ENCODE results near the gene DNASE1.
A peak's percentile ranks its signal among the peaks of the same experiment; 100 is the strongest.

Gene DNASE1

DNA sequence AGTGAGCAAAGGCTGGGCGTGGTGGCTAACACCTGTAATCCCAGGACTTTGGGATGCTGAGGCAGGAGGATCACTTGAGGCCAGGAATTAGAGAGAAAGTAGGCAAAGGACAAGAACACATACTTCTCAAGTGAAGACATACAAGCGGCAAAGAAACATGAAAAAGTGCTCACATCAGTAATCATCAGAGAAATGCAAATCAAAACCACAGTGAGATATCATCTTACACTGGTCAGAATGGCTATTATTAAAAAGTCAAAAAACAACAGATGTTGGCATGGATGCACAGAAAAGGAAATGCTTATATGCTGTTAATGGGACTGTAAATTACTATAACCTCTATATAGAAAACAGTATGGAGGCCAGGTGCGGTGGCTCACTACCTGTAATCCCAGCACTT is 30.8 kb upstream of the DNASE1 start:
- H3K79me1 ChIP-seq (ENCODE audit: low read length) = no peaks in the 10 kb centered on the region
- H3K56ac ChIP-seq (ENCODE audit: low read length) = no peak overlapping the region
- no peak overlapping the region for H3K9ac ChIP-seq (ENCODE audit: low read length)
- no peak overlapping the region for H3K18ac ChIP-seq (ENCODE audit: low read length)
- no peak overlapping the region for H3K27ac ChIP-seq (ENCODE audit: low read depth, low read length)
- no CpG with 5 or more reads among the region's 3 CpGs for WGBS (ENCODE audit: extremely low coverage, insufficient coverage, low lambda C conversion rate)
- H3K36me3 ChIP-seq (ENCODE audit: control insufficient read depth, insufficient read depth, low read length) = no peaks in the 10 kb centered on the region
- no peak overlapping the region for H3K4me3 ChIP-seq (ENCODE audit: low read length)
- no peak for DNase-seq
- no peak overlapping the region for H3K4me2 ChIP-seq (ENCODE audit: low read length)
- H4K8ac ChIP-seq (ENCODE audit: low read depth, low read length) = no peak overlapping the region
- H2BK120ac ChIP-seq (ENCODE audit: low read depth, low read length) = no peak overlapping the region
- no peak overlapping the region for H3K23ac ChIP-seq (ENCODE audit: low read length)
- H3K27me3 ChIP-seq (ENCODE audit: insufficient read depth, low read length, poor library complexity) = no peaks in the 10 kb centered on the region
- H2BK5ac ChIP-seq (ENCODE audit: low read length) = no peak overlapping the region
- no peak overlapping the region for H3K4ac ChIP-seq (ENCODE audit: low read depth, low read length)
- H3K4me1 ChIP-seq (ENCODE audit: control insufficient read depth, low read depth, low read length) = no peaks in the 10 kb centered on the region
- no peak overlapping the region for H4K5ac ChIP-seq (ENCODE audit: low read length)
- no peaks in the 10 kb centered on the region for H3K79me2 ChIP-seq (ENCODE audit: control insufficient read depth, insufficient read depth, low read length)
- no peak overlapping the region for H2BK15ac ChIP-seq (replicated peaks; ENCODE audit: low read depth)
- no peak overlapping the region for H2AK5ac ChIP-seq (ENCODE audit: low read length)

DNA sequence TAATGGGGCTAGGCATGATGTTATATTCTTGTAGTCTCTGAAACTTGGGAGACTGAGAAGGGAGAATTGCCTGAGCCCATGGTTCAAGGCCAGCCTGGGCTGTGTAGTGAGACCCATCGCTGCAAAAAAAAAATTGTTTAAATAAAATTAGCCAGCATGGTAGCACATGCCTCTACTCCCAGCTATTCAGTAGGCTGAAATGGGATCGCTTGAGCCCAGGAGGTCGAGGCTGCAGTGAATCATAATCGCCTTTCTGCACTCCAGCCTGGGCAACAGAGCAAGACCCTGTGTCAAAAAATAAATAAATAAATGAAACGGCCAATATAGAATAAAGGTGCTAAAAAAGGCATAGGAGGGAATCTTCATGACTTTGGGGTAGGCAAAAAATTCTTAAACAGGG is 29.2 kb upstream of the DNASE1 start:
- no peak overlapping the region for H3K56ac ChIP-seq (ENCODE audit: low read length)

DNA sequence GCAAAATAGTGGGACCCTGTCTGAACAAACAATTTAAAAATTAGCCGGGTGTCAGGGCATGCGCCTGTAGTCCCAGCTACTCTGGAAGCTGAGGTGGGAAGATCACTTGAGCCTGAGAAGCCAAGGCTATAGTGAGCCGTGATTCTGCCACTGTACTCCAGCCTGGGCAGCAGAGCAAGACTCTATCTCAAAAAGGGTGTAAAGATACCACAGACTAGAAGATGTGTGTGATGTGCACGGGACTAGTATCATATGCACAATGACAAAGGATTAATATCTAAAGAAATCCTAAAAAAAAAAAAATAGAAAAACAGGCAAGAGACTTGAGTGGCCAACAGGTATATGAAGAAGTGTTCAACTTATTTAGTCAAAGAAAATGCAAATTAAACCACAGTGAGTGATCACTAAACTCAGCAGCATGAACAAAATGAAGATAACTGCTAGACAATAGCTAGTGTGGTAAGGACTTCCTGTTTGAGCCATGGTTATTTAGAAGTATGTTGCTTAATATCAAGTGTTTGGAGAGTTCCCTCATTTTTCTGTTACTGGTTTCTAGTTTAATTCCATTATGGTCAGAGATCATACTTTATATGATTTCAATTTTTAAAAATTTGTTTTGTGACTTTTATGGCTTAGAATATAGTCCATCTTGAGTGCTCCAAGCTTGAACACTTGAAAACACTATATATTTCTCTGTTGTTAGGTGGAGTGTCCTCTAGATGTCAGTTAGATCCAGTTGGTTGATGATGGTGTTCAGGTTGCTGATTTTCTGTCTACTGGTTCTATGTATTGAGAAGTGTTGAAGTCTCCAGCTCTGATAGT is 28.4 kb upstream of the DNASE1 start:
- Histone ChIP-seq H4K8ac (ENCODE audit: low read depth, low read length) (no peak overlapping the region), H3K79me2 (ENCODE audit: control insufficient read depth, insufficient read depth, low read length) (no peaks in the 10 kb centered on the region), H3K27ac (ENCODE audit: low read depth, low read length) (no peak overlapping the region), H3K4ac (ENCODE audit: low read depth, low read length) (no peak overlapping the region), H3K4me1 (ENCODE audit: control insufficient read depth, low read depth, low read length) (no peaks in the 10 kb centered on the region), H2BK5ac (ENCODE audit: low read length) (no peak overlapping the region), H3K56ac (ENCODE audit: low read length) (no peak overlapping the region), H3K9ac (ENCODE audit: low read length) (no peak overlapping the region), H2AK5ac (ENCODE audit: low read length) (no peak overlapping the region), H3K23ac (ENCODE audit: low read length) (no peak overlapping the region), H3K18ac (ENCODE audit: low read length) (no peak overlapping the region), H3K4me3 (ENCODE audit: low read length) (no peak overlapping the region), H3K79me1 (ENCODE audit: low read length) (no peaks in the 10 kb centered on the region), H2BK15ac (replicated peaks; ENCODE audit: low read depth) (no peak overlapping the region), H4K5ac (ENCODE audit: low read length) (no peak overlapping the region), H2BK120ac (ENCODE audit: low read depth, low read length) (no peak overlapping the region), H3K36me3 (ENCODE audit: control insufficient read depth, insufficient read depth, low read length) (no peaks in the 10 kb centered on the region), H3K27me3 (ENCODE audit: insufficient read depth, low read length, poor library complexity) (no peaks in the 10 kb centered on the region), H3K4me2 (ENCODE audit: low read length) (no peak overlapping the region)
- no CpG with 5 or more reads among the region's 4 CpGs for WGBS (ENCODE audit: extremely low coverage, insufficient coverage, low lambda C conversion rate)
- DNase-seq = no peak

More for the DNA sequence above, 29.2 kb upstream of the DNASE1 start:
- Histone ChIP-seq H3K79me1 (ENCODE audit: low read length) (no peaks in the 10 kb centered on the region), H2AK5ac (ENCODE audit: low read length) (no peak overlapping the region), H4K5ac (ENCODE audit: low read length) (no peak overlapping the region), H3K36me3 (ENCODE audit: control insufficient read depth, insufficient read depth, low read length) (no peaks in the 10 kb centered on the region), H3K4me3 (ENCODE audit: low read length) (no peak overlapping the region), H3K27ac (ENCODE audit: low read depth, low read length) (no peak overlapping the region), H3K9ac (ENCODE audit: low read length) (no peak overlapping the region), H2BK5ac (ENCODE audit: low read length) (no peak overlapping the region), H3K4ac (ENCODE audit: low read depth, low read length) (no peak overlapping the region), H2BK120ac (ENCODE audit: low read depth, low read length) (no peak overlapping the region), H3K79me2 (ENCODE audit: control insufficient read depth, insufficient read depth, low read length) (no peaks in the 10 kb centered on the region), H3K4me2 (ENCODE audit: low read length) (no peak overlapping the region), H3K18ac (ENCODE audit: low read length) (no peak overlapping the region), H2BK15ac (replicated peaks; ENCODE audit: low read depth) (no peak overlapping the region), H4K8ac (ENCODE audit: low read depth, low read length) (no peak overlapping the region), H3K23ac (ENCODE audit: low read length) (no peak overlapping the region), H3K4me1 (ENCODE audit: control insufficient read depth, low read depth, low read length) (no peaks in the 10 kb centered on the region), H3K27me3 (ENCODE audit: insufficient read depth, low read length, poor library complexity) (no peaks in the 10 kb centered on the region)
- no CpG with 5 or more reads among the region's 5 CpGs for WGBS (ENCODE audit: extremely low coverage, insufficient coverage, low lambda C conversion rate)
- DNase-seq = no peak

DNA sequence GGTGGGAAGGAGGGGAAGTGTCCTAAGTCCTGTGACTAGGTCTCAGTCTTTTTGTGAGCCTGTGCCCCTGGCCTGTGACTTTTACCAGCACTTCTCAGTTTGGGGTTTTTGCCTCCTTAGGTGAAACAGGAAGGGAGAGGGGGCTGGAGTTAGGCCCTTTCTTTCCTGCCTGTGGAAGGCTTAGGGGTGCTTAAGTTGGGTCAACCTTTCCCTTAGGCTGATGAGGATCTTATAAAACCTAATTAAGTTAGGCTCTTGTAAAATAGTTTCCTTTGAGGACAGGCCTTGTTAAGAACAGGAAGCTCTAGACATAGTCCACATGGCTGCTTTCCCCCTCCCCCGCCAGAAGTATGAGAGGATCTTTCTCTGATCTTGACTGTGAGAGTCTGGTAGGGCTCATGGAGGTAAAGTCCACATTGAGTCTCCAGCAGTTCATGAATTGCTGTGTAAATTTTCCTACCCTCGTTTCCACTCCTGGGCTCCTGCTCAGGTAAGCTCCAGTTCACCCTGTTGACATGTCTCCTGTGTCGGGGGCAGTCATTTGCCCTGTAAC is 17.0 kb upstream of the DNASE1 start:
- Histone ChIP-seq H3K79me2 (ENCODE audit: control insufficient read depth, insufficient read depth, low read length) (no peaks in the 10 kb centered on the region), H4K5ac (ENCODE audit: low read length) (no peak overlapping the region), H2BK5ac (ENCODE audit: low read length) (peak overlapping the region; percentile 26), H3K9ac (ENCODE audit: low read length) (peak overlapping the region; percentile 45), H3K18ac (ENCODE audit: low read length) (peak overlapping the region; percentile 25), H3K4ac (ENCODE audit: low read depth, low read length) (no peak overlapping the region), H3K4me3 (ENCODE audit: low read length) (no peak overlapping the region), H2BK15ac (replicated peaks; ENCODE audit: low read depth) (no peak overlapping the region), H3K4me1 (ENCODE audit: control insufficient read depth, low read depth, low read length) (peaks cover 7% of the 10 kb centered on the region), H3K27me3 (ENCODE audit: insufficient read depth, low read length, poor library complexity) (no peaks in the 10 kb centered on the region), H3K56ac (ENCODE audit: low read length) (peak overlapping the region; percentile 70), H3K4me2 (ENCODE audit: low read length) (no peak overlapping the region), H2BK120ac (ENCODE audit: low read depth, low read length) (no peak overlapping the region), H4K8ac (ENCODE audit: low read depth, low read length) (peak overlapping the region; percentile 91), H3K79me1 (ENCODE audit: low read length) (peaks cover 2% of the 10 kb centered on the region), H3K23ac (ENCODE audit: low read length) (no peak overlapping the region), H2AK5ac (ENCODE audit: low read length) (no peak overlapping the region), H3K36me3 (ENCODE audit: control insufficient read depth, insufficient read depth, low read length) (no peaks in the 10 kb centered on the region), H3K27ac (ENCODE audit: low read depth, low read length) (peak overlapping the region; percentile 52)
- no CpG with 5 or more reads among the region's 3 CpGs for WGBS (ENCODE audit: extremely low coverage, insufficient coverage, low lambda C conversion rate)
- peak; percentile 73 for DNase-seq

DNA sequence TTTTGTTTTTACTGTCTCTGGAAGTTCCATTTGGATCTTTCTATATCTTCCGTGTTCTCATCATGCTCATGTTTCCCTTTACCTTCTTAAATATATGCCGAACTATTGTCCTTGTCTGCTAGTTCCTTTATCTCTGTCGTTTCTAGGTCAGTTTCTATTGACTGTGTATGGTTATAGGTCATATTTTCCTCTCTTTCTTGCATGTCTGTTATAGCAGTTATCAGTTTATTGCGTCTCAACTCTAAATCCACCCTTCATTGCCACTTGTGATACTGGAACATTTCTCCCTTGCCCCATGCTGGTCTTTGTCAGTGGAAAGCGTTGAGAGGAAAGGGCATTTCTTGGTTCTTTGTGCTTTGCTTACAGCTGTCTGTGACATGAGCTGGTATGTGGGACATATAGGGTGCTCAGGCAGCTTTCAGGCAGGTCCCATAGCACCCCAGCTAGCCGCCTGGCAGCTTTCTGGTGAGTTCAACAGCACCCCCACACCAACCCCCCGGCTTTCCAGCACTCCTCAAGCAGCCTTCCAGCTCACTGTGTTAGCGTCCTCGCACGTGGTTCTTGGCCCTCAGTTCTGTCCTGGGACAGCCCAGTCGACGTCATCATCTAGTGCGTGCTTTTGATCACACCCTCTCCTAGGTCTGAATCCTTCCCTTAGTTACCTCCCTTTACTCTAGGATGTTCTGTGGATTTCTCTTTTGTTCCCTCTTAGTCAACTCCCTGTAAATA is 15.4 kb upstream of the DNASE1 start:
- WGBS (ENCODE audit: extremely low coverage, insufficient coverage, low lambda C conversion rate) = no CpG with 5 or more reads among the region's 13 CpGs
- H2BK15ac ChIP-seq (replicated peaks; ENCODE audit: low read depth) = no peak overlapping the region
- H2BK120ac ChIP-seq (ENCODE audit: low read depth, low read length) = no peak overlapping the region
- no peak overlapping the region for H3K4ac ChIP-seq (ENCODE audit: low read depth, low read length)
- H3K4me2 ChIP-seq (ENCODE audit: low read length) = no peak overlapping the region
- no peak overlapping the region for H3K4me3 ChIP-seq (ENCODE audit: low read length)
- H3K36me3 ChIP-seq (ENCODE audit: control insufficient read depth, insufficient read depth, low read length) = no peaks in the 10 kb centered on the region
- peaks cover 2% of the 10 kb centered on the region for H3K79me1 ChIP-seq (ENCODE audit: low read length)
- no peaks in the 10 kb centered on the region for H3K79me2 ChIP-seq (ENCODE audit: control insufficient read depth, insufficient read depth, low read length)
- no peak overlapping the region for H3K27ac ChIP-seq (ENCODE audit: low read depth, low read length)
- no peak overlapping the region for H4K5ac ChIP-seq (ENCODE audit: low read length)
- no peak overlapping the region for H3K9ac ChIP-seq (ENCODE audit: low read length)
- no peak for DNase-seq
- H3K4me1 ChIP-seq (ENCODE audit: control insufficient read depth, low read depth, low read length) = peaks cover 8% of the 10 kb centered on the region
- no peak overlapping the region for H4K8ac ChIP-seq (ENCODE audit: low read depth, low read length)
- H2AK5ac ChIP-seq (ENCODE audit: low read length) = no peak overlapping the region
- no peak overlapping the region for H3K18ac ChIP-seq (ENCODE audit: low read length)
- no peak overlapping the region for H3K23ac ChIP-seq (ENCODE audit: low read length)
- no peaks in the 10 kb centered on the region for H3K27me3 ChIP-seq (ENCODE audit: insufficient read depth, low read length, poor library complexity)
- no peak overlapping the region for H2BK5ac ChIP-seq (ENCODE audit: low read length)
- no peak overlapping the region for H3K56ac ChIP-seq (ENCODE audit: low read length)
